Heart right ventricle (tissue), 16 donors: ENCODE results near the gene SRGAP2B. TPM values are rescaled to one million over a fixed set of nuclear protein-coding genes. Genes with fewer than 3 reads are reported as not detected.
"Not testable (repeated sequence)": the region's sequence is repeated elsewhere in the genome, so short reads cannot be mapped to it uniquely, and the experiment has no call there.

Experiments used
- ATAC-seq, 8 donors: fragments of 200-7000 bp; cut with Tn5 transposase; one replicate each; pipeline ENCODE4 v1.9.1; 2020; ENCODE audit warnings: mild to moderate bottlenecking in 8 of 8, moderate library complexity in 8 of 8, moderate number of reproducible peaks in 1 of 8
- DNase-seq, 2 donors: peaks; one replicate each; pipeline ENCODE4 v3.0.0-alpha.2; 2020
- H3K27ac ChIP-seq, 10 donors: fragments of 200-600 bp; sonication (generic) in 2 of 10; one replicate each; pipeline versions ENCODE4 v1.5.0 to v1.8.0; 2020 to 2022; ENCODE audit warnings: mild to moderate bottlenecking in 3 of 10
- H3K27me3 ChIP-seq, 7 donors: fragments of 200-600 bp; one replicate each; pipeline ENCODE4 v1.8.0; 2021 to 2022; ENCODE audit warnings: mild to moderate bottlenecking in 2 of 7
- H3K36me3 ChIP-seq, 9 donors: fragments of 200-600 bp; sonication (generic) in 1 of 9; one replicate each; pipeline versions ENCODE4 v1.5.0 to v1.8.0; 2020 to 2022; ENCODE audit warnings: mild to moderate bottlenecking in 2 of 9
- H3K4me1 ChIP-seq, 9 donors: fragments of 200-600 bp; sonication (generic) in 1 of 9; one replicate each; pipeline versions ENCODE4 v1.5.0 to v1.8.0; 2020 to 2022; ENCODE audit warnings: mild to moderate bottlenecking in 4 of 9
- H3K4me3 ChIP-seq, 10 donors: fragments of 200-600 bp; sonication (generic) in 2 of 10; one replicate each; pipeline versions ENCODE4 v1.5.0 to v1.8.0; 2020 to 2022; ENCODE audit warnings: mild to moderate bottlenecking in 7 of 10, moderate library complexity in 2 of 10
- H3K9me3 ChIP-seq, 11 donors: fragments of 200-600 bp in 10 of 11; sonication (generic) in 2 of 11; one replicate each; pipeline versions ENCODE4 v1.5.0 to v1.8.0; 2013 to 2022; ENCODE audit warnings: mild to moderate bottlenecking in 2 of 11, control low read depth in 1 of 11, moderate library complexity in 1 of 11
- WGBS, 2 donors: extraction: QIAGEN DNeasy Blood & Tissue Kit; methylation state at CpG; one replicate each; pipeline ENCODE4 v1.1.7; 2013; ENCODE audit warnings: inconsistent platforms in 1 of 2; 5-methylcytosine and 5-hydroxymethylcytosine counted together
- intact Hi-C, 10 donors: fragments of 100-400 bp; cut with DNase I; formaldehyde crosslinking; loops; one replicate each; pipeline versions ENCODE4 v1.11.1 to v1.14.2; 2022
- polyA plus RNA-seq, 2 donors: library from polyadenylated mRNA; stranded (reverse); fragments of 200-250 nt; gene quantifications; one replicate each; pipeline ENCODE4 v1.2.3, GENCODE V29; 2013
- total RNA-seq, 10 donors: library from RNA; stranded (reverse); fragmentation: NEBNext Ultra II Directional in 3 of 10; extraction: Animal tissue kit (Norgen Biotek cat#: 25700) in 3 of 10; gene quantifications; one replicate each; pipeline versions ENCODE4 v1.2.1 to v1.2.4, GENCODE V29; 2021 to 2023
- donor health status: Arrhythmogenic right ventricular cardiomyopathy.
- donor health status: ischemic (EF 13 %, LVEDD 7.1; RV severe dilation, severe dysfunction).
- donor health status: healthy with polysubstance abuse.
- donor health status: DM: no; HTN: yes; CAD: no.
- donor health status: DM: no; HTN: no; CAD: no.
- donor health status: ischemic (EF 25% LVEDD 6.9; RV normal size, moderate dysfunction).
- donor health status: ischemic (EF 25% LVEDD 5.7; RV mildly dilated, moderate dysfunction).
- donor health status: healthy.
- donor health status: DM: yes; HTN: yes; CAD: no.
- donor health status: Ischemic cardiomyopathy.
- donor health status: ischemic (EF 35%, LVEDD 5.7; RV mildly dilated, moderate dysfunction).
- donor health status: nonischemic (EF 11% LVEDD 7.7; RV severe dilation, severe dysfunction).
- donor health status: DM: yes; HTN: yes; CAD: no.
- donor health status: PGD.
- donor health status: ischemic (EF 29% LVEDD 5.4; RV normal size, mild dysfunction).
- donor health status: nonischemic (EF 23%, LVEDD 6.1; RV moderate dilation, normal function).

Gene SRGAP2B
- total and polyA plus RNA-seq, 12 donors = 3.5 to 14.0 (median 9.5) TPM

DNA sequence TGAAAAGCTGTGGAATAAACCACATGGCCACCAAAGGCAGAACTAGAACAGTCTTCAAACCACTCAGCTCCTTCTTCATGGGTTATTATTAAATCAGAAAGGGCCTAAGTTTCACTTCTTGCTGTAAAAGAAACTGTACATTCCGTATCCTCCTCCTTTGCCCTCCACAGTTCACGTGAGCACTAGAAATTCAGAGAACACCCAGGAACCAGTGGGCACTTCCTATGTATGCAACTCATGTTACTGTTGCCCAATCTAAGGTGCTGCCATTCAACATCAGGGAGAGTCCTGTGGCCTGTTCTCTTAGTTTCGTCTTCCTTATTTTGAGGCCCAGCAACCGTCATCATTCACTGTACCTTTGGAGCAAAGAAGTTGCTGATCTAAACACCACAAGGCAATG, 86.7 kb downstream of the SRGAP2B start:
- H3K4me3 ChIP-seq, H3K27ac ChIP-seq, DNase-seq, intact Hi-C loops, H3K4me1 ChIP-seq, H3K9me3 ChIP-seq, H3K36me3 ChIP-seq, H3K27me3 ChIP-seq: not testable (repeated sequence)
- no CpG with 5 or more reads among the region's 4 CpGs for WGBS, 2 donors
- peak in 7 of 8 donors; percentile 34 to 87 (median 73) for ATAC-seq

DNA sequence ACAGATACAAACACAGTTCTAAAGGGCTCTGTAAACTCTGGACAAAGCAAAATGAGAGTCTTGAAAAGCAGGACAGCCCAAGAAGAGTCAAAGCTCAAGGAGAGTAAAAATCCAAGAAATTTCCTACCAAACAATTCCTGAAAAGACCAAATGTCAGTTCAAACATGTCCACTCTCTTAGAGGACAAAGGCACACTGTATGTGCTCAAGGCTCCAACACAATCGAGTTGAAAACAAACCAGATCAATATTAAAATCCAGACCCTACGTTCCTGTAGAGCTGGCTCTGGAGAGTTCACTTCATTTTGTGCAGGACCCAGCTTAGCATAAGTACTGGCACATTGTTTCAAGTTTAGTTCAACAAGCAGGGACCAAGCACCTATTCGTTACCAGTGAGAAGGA, 90.0 kb downstream of the SRGAP2B start:
- H3K4me1 ChIP-seq, H3K9me3 ChIP-seq, ATAC-seq, H3K36me3 ChIP-seq, H3K27ac ChIP-seq, H3K4me3 ChIP-seq, DNase-seq, intact Hi-C loops, H3K27me3 ChIP-seq: not testable (repeated sequence)
- 77% methylated on average over 2 of the region's 3 CpGs for WGBS, 2 donors

DNA sequence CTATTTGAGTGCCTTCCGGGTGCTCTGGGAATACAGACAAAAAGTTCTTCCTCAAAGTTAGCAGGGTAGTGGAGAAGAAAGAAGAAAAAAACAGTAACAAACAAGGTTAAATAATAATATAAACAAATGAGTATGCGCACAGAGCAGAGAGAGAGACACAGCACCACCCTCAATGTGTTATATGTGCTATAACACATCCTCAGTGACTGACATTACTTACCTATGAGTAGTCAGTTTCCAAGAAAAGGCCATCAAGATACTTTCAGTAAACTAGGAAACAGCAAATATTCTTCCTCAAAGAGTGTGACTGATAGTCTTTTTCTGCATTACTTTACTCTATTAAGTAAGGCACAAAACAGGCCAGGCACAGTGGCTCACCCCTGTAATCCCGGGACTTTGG, 93.7 kb downstream of the SRGAP2B start:
- H3K27me3 ChIP-seq, H3K36me3 ChIP-seq, H3K27ac ChIP-seq, H3K9me3 ChIP-seq, ATAC-seq, intact Hi-C loops, DNase-seq, H3K4me1 ChIP-seq, H3K4me3 ChIP-seq: not testable (repeated sequence)
- 96 to 97% methylated on average over 2 of the region's 3 CpGs for WGBS, 2 donors

DNA sequence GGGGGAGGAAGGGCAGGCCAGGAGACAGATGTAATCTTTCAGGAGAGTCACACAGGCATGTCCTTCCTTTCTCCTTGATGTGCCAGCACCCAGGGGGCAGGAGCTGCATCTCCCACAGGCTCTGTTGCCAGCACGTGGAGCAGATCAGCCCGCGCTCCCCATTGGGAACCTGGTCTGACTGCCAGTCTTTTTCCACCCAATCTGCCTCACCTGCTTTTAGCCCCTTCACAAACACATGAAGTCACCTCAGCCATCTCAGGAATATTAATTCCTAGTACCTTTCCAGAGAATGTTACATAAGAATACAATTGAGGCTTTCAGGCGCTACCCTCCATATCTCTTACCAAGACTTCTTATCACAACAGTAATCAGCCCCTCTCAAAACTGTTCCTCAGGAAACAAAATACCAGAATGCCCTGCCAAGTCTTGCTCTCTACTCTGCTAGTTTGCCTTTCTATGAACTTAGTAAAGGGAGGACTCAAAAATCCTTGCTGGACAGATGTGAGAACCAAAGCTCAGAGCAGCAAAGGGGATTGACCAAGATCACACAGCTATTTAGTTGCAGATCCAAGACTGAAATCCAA, 94.3 kb downstream of the SRGAP2B start:
- H3K9me3 ChIP-seq, H3K4me1 ChIP-seq, H3K4me3 ChIP-seq, intact Hi-C loops, H3K27me3 ChIP-seq, H3K27ac ChIP-seq, ATAC-seq, DNase-seq, H3K36me3 ChIP-seq: not testable (repeated sequence)
- WGBS, 2 donors = no CpG with 5 or more reads among the region's 4 CpGs

DNA sequence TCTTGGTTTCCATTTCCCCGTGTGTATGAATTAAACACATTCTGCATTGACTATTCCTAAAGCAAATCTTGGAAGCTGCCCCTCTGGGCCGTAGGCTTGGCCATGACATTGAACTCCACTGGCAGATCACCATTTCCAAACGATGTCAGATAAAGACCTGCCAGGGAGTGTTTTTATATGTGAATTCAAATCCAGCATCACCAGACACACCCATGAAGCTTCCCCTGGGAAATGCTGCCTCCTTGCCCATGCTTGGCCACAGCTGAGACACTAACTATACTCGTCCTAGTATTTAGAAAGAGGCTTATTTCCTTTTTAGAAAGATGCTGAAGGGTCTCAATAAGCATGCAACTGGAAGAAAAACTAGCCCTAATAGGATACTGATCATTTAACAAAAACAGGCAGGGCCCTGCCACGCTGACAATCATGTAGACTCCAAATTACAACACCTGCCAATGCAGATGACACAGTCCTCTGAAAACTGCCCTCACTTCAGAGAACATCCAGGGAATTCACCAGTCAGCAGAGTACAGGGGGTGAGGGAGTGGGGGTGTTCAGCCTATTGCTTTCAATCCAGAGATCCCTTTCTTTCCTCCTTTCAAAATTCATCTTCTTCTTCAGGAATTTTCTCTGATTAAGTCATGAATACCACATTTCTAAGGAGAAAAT, 94.9 kb downstream of the SRGAP2B start:
- H3K27ac ChIP-seq, H3K36me3 ChIP-seq, H3K4me3 ChIP-seq, H3K27me3 ChIP-seq, H3K4me1 ChIP-seq, intact Hi-C loops, DNase-seq, H3K9me3 ChIP-seq: not testable (repeated sequence)
- ATAC-seq = peak in 1 of 8 donors; percentile 29
- WGBS, 2 donors = no CpG with 5 or more reads among the region's 5 CpGs

DNA sequence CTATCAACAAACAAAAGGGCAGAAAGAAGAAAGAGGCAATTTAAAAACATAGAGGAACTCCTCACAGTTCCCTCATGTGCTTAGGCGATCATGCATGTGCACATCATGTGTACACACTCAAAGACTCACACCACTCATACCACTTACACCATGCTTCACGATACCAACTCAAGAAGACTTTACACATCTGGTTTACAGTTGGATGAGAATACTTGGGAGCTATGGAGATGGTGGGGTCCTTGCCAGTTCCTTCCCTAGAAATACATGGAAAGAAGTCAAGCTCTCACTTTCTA, 96.2 kb downstream of the SRGAP2B start:
- DNase-seq, H3K27ac ChIP-seq, H3K36me3 ChIP-seq, ATAC-seq, H3K4me1 ChIP-seq, intact Hi-C loops, H3K27me3 ChIP-seq, H3K4me3 ChIP-seq, H3K9me3 ChIP-seq: not testable (repeated sequence)
- WGBS, 2 donors = 90 to 97% methylated on average over 1 of the region's 2 CpGs

DNA sequence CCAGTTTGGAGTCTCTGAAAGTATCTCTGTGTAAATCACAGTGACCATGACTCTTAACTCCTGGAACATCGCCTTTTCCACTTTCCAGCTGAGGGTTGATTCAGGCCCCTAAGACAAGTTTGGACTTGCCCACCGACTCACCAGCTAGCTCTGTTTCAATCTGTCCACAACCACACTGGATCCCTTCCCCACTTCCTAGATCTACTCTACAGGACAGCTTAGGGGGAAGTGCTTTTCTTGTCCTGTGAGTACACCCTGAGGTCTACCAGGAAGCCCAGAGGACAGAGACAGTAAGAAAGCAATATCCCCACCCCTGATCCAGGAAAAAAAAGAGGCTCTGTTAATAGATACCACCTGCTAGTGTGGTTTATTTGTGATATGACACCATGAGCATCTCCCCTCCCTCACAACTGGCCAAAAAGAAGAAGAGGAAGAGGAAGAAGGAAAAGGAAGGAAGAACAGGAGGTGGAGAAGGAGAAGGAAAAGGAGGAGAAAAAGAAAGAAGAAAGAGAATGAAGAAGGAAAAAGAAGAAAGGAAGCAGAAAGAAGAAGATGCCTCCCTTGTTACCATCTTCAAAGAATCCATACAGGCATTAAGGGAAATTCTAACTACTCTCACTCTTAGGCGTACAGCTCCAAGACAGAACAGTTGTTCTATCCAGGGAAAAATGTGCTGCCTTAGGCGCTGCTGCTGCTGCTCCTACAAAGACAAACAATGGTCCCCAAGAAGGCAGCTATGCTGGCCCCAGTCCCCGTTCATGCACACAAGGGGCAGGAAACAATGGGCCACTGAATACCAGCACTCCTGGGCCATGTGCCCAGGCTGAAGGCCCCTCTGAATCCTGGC, 96.8 kb downstream of the SRGAP2B start:
- H3K4me1 ChIP-seq, H3K27me3 ChIP-seq, intact Hi-C loops, H3K27ac ChIP-seq, DNase-seq, H3K9me3 ChIP-seq, H3K36me3 ChIP-seq, H3K4me3 ChIP-seq: not testable (repeated sequence)
- peak in 4 of 8 donors; percentile 23 to 43 (median 32) for ATAC-seq
- WGBS, 2 donors = 78 to 80% methylated on average over 3 of the region's 5 CpGs

DNA sequence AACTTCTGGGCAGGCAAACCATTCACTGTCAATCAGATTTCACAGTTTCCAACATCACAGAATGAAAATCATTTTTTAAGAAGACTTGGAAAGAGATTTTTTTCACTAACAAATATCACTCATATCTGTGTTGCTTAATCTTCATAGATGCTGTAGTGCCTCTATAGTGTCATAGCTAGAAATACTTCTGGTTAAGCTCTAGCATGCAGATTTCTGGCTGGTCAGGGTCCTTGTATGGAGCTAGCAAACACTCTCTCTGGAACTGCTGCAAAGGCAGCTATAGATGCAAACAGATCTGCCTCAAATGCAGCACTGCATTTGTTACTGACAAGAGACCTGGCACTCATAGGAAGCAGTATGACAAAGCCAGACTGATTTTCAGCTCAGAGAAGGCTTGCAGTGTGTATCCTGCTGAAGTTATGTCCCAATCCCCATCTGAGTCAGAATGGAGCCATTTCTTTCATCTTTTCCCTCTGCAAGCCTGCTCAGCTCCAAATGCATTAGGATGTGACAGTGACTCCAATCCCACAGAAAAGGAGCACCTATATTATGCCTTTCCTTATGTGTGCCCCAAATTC, 99.2 kb downstream of the SRGAP2B start:
- H3K4me1 ChIP-seq, intact Hi-C loops, DNase-seq, H3K9me3 ChIP-seq, H3K36me3 ChIP-seq, H3K27ac ChIP-seq, H3K4me3 ChIP-seq, H3K27me3 ChIP-seq: not testable (repeated sequence)
- peak in 2 of 8 donors; percentile 17 to 74 for ATAC-seq

DNA sequence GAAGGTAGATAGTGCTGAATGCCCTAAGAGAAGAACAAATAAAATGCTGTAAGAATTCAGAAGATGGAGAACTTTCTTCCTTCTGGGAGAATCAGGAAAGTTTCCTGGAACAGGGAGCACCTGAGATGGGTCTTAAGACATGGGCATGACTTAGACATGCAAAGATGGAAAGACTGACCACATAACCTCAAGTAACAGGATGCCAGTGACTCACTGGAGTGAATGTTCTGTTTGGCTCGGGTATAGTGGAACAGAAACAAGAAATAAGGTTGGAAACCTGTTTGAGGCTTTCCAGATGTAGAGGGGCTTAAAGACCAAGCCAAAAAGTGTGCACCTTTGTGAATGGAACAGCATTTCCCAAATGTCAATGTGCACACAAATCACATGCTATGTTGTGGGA, 102.2 kb downstream of the SRGAP2B start:
- ATAC-seq, H3K4me1 ChIP-seq, H3K36me3 ChIP-seq, H3K27ac ChIP-seq, H3K9me3 ChIP-seq, H3K4me3 ChIP-seq, intact Hi-C loops, H3K27me3 ChIP-seq, DNase-seq: not testable (repeated sequence)
- WGBS, 2 donors = 46 to 100% methylated on average over 1 of the region's 1 CpG

DNA sequence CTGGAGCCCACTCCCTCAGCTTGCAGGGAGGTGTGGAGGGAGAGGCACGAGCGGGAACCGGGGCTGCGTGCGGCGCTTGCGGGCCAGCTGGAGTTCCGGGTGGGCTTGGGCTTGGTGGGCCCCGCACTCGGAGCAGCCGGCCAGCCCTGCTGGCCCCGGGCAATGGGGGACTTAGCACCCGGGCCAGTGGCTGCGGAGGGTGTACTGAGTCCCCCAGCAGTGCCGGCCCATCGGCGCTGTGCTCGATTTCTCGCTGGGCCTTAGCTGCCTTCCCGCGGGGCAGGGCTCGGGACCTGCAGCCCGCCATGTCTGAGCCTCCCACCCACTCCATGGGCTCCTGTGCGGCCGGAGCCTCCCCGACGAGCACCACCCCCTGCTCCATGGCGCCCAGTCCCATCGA, 104.5 kb downstream of the SRGAP2B start:
- 99% methylated on average over 12 to 13 of the region's 29 CpGs for WGBS, 2 donors
- ATAC-seq, H3K9me3 ChIP-seq, intact Hi-C loops, H3K4me1 ChIP-seq, H3K36me3 ChIP-seq, H3K27me3 ChIP-seq, H3K4me3 ChIP-seq, H3K27ac ChIP-seq: not testable (repeated sequence)
- DNase-seq = peak in 1 of 2 donors; percentile 5

DNA sequence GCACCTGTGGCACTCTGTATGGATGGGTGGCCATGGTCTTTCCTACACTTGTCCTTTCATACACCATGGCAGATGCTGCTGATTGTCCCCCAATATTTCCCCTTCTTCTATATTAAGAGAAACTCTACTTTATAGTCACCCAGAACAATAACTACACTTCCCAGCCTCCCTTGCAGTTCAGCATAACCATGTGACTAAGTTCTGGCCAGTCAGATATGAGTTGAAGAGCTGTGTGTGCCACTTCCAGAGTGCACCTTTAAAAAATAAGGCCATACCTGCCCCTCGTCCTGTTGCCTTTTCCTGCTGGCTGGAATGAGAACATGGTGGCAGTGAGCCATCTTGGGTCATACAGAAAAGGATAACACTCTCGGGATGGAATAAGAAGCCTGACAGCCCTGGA, 108.0 kb downstream of the SRGAP2B start:
- DNase-seq, H3K27me3 ChIP-seq, H3K36me3 ChIP-seq, H3K9me3 ChIP-seq, H3K4me3 ChIP-seq, intact Hi-C loops, H3K4me1 ChIP-seq, H3K27ac ChIP-seq: not testable (repeated sequence)
- WGBS, 2 donors = no CpG with 5 or more reads among the region's 2 CpGs
- peak in 3 of 8 donors; percentile 21 to 44 (median 35) for ATAC-seq
